Measurements from ENCODE around the gene KCTD17.

Gene KCTD17

DNA sequence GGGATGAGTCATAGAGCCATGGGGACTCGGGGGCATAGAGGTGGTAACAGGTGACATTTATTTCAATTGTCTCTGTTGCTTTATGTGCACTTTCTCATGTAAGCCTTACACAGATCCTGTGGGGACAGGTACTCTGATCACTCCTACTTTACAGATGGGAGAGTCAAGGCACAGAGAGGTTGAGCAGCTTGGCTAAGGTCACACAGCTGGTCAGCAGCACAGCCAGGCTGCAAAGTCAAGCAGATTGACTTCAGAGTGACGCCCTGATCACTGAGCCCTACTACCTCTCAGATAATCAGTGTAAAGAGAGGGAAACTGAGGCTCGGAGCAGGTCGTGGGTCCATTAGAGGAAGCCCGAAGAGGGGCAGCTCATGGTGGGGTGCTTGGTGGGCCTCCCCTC lies 54.4 kb downstream of the KCTD17 start:
- DNase-seq, result no peak

DNA sequence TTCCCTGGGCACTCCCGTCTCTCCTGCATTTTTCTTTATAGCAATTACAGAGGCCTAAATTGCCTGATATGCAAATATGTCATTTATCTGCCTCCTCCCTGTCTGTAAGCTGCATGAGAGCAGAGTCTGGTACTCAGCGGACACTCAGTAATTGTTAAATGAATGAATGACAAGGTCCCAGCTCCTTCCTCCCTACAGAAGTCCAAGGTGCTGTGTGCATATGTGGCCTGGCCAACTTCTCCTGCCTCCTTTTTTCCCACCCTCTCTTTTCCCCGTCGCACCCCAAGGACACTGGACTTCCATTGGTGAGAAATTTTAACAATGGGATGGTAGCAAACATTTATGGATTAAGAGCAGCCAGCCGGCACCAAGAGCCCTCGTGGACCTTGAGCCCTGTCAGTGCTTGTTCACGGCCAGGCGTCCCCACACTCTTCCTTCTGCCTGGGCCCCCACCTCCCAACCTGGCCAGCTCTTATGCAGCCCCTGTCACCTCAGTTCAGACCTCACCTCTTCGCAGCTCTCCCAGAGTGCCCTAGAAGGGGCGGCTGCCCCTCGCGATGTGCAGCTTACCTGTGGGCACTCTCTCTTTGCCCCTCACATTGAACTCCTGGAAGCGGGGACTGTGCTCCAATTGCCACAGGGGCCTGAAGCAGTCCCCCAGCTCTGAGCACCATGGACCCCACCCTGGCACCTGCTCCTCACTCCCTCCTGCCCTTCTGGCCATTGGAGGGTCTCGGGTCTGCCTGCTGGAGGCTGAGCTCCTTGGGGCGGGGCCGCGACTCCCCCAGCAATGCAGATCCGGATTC lies 56.5 kb downstream of the KCTD17 start:
- no peak for DNase-seq

DNA sequence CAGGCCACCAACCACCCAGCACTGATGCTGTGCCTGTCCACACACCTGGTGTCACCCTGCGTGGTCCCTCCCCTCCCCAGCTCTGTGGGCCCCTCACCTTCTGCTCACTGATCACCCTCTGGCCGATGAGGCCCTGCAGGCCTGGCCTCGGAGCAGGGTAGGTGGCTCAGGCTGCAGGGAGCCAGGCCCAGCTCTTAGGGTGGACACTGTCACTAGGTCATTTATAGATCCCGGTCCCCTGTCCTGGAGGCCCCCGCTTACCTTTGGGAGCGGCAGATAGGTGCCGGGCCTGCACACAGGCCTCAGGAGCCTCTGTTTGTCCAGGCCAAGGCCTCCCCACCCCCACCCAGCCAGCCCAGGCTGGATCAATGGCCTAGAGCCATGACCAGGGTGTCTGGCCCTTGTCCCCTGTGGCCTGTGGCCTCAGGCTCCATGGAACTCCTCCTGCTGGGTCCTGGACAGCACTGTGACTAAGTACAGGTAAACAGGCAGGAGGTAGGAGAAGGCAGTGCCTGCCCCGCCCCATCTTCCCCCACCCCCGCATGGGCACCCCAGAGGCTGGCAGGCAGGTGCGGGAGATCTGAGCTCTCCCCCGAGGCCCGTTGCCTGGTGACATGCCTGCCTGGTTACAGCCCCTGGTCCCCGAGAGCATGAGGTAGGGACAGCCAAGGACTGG lies 57.8 kb downstream of the KCTD17 start, which contains the start of gene TMPRSS6:
TSS of gene TMPRSS6 (minus strand) at position 472 of the 676 bp plus-strand sequence. CDS start 6,296 bp downstream, outside the sequence.
- DNase-seq, result peak; percentile 28

DNA sequence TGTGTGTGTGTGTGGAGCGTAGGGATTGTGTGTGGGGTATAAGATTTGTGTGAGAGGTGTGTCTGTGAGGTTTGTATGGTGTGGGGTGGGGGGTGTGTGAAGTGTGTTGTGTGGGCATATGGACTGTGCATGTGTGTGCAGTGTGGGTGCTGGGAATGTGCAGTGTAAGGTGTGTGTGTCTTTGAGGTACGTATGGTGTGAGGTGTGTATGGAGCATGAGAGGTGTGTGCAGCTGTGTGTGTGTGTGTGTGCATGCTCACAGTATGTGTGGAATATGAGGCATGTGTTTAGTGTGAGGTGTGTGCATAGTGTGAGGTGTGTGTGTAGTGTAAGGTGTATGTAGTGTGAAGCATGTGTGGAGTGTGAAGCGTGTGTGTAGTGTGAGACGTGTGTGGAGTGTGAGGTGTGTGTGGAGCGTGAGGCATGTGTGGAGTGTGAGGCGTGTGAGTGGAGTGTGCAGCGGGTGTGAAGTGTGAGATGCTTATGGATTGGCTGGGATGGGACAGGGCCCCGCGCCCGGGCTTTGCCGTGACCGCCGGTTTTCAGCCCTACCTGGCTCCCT lies 59.7 kb downstream of the KCTD17 start:
- no peak for DNase-seq

DNA sequence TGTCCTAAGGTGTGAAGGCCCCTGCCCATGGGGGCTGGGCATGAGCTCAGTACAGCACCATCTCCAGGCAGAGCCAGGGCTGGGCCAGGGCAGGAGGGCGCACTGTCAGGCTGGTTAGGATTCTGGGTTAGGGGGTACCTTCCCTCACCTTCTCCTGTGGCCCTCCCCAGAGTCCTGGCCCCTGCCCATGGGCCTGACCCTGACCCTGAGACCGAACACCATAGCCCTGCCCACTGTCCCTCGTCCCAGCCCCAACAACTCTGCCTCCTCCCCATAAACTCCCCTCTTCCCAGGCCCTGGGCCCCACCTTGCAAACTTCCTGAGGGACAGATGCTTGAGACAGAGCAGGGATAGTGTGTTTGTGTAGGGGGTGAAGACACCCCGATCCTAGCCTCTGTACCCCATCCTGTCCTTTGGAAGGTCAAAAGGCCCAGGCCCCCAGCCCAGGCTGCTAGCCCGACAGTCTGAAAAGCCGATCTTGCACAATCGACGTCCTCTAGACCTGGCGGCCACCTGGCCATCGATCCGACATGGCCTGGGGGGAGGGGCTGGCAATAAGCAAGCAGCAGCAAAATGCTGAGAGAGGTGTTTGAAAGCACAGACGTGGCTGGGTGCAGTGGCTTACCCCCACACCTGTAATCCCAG lies 60.7 kb downstream of the KCTD17 start:
- no peak for DNase-seq

Data from DMS153 (cell line).